Breast epithelium (tissue), 3 donors: Measurements from ENCODE around the gene PGRMC2.

Experiments used
- POLR2A ChIP-seq: fragments of 450-650 bp; IDR thresholded peaks from one replicate; pipeline ENCODE4 v1.6.1; 2016; ENCODE audit warnings: antibody characterized with exemption, mild to moderate bottlenecking, moderate library complexity
- POLR2AphosphoS5 ChIP-seq, 3 donors: sonication (generic); formaldehyde crosslinking; IDR thresholded peaks; one replicate each; pipeline ENCODE4 v1.6.1; 2017; ENCODE audit warnings: antibody characterized with exemption in 3 of 3
- TF ChIP-seq, protein P1 (sequence below), 3 donors: fragments of 450-650 bp; IDR thresholded peaks; one replicate each; pipeline ENCODE4 v1.5.1; 2016 to 2017; ENCODE audit warnings: antibody characterized with exemption in 3 of 3, mild to moderate bottlenecking in 3 of 3, moderate library complexity in 3 of 3

DNA sequence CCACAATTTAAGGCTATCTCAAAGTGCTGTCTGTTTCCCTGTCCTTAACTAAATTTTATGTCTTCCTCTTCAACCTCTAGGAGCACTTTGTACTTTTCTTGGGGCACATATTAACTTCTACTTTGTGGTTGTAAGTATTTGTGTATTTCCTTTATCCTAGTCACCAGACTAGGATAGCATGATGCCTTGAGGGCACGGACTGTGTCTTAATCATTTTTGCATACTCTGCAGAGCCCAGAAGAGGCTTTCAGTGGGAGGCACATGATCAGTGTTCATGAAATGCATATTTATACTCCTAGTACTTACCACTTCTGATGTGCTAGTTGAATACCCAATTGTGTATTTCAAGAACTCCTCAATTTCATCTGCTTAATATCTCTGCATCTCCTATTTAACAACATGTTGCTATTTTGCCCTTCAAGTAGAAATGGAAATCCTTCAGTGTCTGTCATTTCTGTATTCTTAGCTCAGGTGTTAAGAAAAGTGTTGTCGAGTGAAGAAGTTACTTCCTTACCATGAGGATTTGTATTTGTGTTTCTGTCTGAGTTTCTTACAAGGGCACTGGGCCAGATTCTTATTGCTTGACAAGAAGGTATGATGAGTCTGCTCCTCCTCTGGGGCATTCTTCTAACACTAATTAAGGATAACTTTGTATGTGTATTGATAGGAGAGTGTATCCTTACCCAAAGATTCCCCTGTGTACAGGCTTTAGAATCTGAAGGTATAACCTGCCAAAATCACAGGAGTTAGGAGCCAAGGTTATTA, 28.3 kb upstream of the PGRMC2 start:
- TF ChIP-seq POLR2A (no peak), POLR2AphosphoS5 (IDR thresholded peaks at IDR 0.05) (no peak)
- TF ChIP-seq, protein P1, sequence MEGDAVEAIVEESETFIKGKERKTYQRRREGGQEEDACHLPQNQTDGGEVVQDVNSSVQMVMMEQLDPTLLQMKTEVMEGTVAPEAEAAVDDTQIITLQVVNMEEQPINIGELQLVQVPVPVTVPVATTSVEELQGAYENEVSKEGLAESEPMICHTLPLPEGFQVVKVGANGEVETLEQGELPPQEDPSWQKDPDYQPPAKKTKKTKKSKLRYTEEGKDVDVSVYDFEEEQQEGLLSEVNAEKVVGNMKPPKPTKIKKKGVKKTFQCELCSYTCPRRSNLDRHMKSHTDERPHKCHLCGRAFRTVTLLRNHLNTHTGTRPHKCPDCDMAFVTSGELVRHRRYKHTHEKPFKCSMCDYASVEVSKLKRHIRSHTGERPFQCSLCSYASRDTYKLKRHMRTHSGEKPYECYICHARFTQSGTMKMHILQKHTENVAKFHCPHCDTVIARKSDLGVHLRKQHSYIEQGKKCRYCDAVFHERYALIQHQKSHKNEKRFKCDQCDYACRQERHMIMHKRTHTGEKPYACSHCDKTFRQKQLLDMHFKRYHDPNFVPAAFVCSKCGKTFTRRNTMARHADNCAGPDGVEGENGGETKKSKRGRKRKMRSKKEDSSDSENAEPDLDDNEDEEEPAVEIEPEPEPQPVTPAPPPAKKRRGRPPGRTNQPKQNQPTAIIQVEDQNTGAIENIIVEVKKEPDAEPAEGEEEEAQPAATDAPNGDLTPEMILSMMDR (IDR thresholded peaks at IDR 0.05), result no peak
